NCI-H187 treated with DMSO at 0.1 percent for 48 hours (cell line): ENCODE data around the gene PEX11G.
"Not testable (repeated sequence)": the region's sequence is repeated elsewhere in the genome, so short reads cannot be mapped to it uniquely, and the experiment has no call there.

Experiments used
- DNase-seq: peaks from one replicate; lab custom pipeline; 2025; lab: John Stamatoyannopoulos, UW

Gene PEX11G

GRCh38 chr19:7433456-7433855, 55.4 kb downstream of the PEX11G start:
- not testable (repeated sequence) for DNase-seq

DNA sequence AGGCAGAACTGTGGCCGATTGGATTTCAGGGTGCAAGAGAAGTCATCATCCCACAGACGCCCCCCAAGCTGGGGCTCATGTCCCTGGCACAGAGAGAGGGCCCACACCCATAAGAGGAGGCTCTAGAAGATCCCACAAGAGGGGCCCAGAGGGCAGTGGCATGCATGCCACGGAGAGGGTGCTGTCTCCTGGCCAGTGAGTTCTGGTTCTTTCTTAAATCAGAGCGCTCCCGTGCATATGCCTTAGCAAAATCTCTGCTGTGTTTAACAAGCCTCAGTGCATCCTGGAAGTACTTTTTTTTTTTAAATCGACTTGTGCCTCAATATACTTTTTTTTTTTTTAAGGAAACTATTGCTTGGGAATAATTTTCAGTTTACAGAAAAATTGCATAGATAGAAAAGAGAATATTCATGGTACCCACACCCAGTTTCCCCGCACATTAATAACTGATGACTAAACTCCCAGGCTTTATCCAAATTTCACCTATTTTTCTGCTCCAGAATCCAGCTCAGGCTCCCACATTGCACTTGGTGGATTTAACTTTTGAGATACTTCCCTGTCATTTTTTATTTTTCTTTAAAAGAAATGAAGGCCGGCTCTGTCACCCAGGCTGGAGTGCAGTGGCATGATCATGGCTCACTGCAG, 59.1 kb downstream of the PEX11G start:
- DNase-seq, result no peak

DNA sequence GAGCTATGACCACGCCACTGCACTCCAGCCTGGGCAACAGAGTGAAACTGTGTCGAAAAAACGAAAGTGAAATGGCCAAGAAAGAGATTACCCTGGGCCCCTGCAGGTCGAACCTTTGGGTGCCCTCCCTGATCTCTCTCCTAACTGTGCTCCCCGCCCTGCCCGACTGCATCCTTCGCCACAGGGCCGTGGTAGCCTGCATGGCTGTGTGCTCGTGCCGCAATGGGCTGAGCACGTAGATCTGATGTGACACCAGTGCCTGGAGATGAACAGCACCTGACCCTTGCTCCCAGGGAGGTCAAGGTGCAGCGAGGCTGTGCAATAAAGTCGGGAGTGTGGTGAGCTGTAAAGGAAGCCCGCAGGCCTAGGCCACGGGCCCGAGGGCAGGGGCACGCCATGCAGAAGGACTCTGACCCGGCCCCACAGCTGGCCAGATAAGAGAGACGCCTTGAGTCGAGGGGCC, 60.2 kb downstream of the PEX11G start:
- DNase-seq, result no peak

DNA sequence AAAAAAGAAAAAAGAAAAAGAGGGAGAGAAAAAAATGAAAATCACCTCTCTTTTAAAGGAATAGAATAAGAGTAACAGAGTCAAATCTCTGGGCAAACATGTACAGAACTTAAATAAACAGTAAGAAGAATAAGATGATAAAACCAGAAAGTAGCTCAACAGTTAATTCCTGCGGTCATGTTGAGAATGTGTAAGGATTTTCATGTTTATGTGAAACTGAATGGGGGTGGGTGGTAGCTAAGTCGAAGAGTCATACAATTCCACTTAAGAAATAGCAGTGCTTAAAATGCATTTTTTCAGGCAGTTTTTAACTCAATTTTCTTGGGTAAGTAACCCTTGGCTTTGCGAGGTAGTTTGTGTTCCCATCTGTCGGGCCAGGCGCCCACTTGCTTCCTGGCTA, 60.9 kb downstream of the PEX11G start:
- no peak for DNase-seq

DNA sequence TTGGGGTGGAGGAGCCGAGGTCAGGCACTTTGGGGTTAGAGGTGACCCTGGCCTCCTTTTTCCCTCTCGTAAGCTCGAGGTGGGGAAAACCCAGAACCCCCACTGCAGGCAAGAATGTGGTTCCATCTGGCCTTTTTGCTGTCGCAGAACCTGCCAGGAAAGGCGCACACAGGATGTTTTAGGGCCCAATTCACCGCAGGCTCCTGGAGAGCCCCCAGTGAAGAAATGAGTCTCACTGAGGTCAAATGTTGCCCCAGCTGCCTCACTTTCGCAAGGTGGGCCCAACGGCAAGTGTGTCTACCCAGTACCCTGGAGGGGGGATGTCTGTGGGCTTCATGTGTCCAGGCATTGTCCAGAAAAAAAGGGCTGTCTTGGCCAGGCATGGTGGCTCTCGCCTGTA, 61.8 kb downstream of the PEX11G start:
- no peak for DNase-seq
